Suprapubic skin (tissue), 4 donors: ENCODE measurements around the gene CAPN5. TPM values are rescaled to one million over a fixed set of nuclear protein-coding genes. Genes with fewer than 3 reads are reported as not detected.

Experiments used
- DNase-seq, 2 donors: peaks; one replicate each; pipeline ENCODE4 v3.0.0-alpha.2; 2019; ENCODE audit warnings: low spot score in 2 of 2
- H3K27ac ChIP-seq: fragments of 200-600 bp; sonication (generic); one replicate; pipeline ENCODE4 v1.5.1; 2019
- H3K27me3 ChIP-seq: fragments of 200-600 bp; sonication (generic); one replicate; pipeline ENCODE4 v1.5.1; 2019
- H3K36me3 ChIP-seq: fragments of 200-600 bp; sonication (generic); one replicate; pipeline ENCODE4 v1.5.1; 2019
- H3K4me1 ChIP-seq: fragments of 200-600 bp; sonication (generic); one replicate; pipeline ENCODE4 v1.5.1; 2019
- H3K4me3 ChIP-seq: fragments of 200-600 bp; sonication (generic); one replicate; pipeline ENCODE4 v1.5.1; 2019; ENCODE audit warnings: mild to moderate bottlenecking
- H3K9me3 ChIP-seq: fragments of 200-600 bp; sonication (generic); one replicate; pipeline ENCODE4 v1.5.1; 2019
- CTCF ChIP-seq, 2 donors: fragments of 200-600 bp in 1 of 2; fragments of 450-650 bp in 1 of 2; sonication (generic) in 1 of 2; IDR thresholded peaks; one replicate each; pipeline ENCODE4 v1.5.1; 2016 to 2019; ENCODE audit warnings: antibody characterized with exemption in 2 of 2, mild to moderate bottlenecking in 1 of 2, moderate library complexity in 1 of 2
- EP300 ChIP-seq: sonication (generic); formaldehyde crosslinking; IDR thresholded peaks from one replicate; pipeline ENCODE4 v1.6.1; 2017; ENCODE audit warnings: antibody characterized with exemption
- POLR2A ChIP-seq, 2 donors: fragments of 450-650 bp; IDR thresholded peaks; one replicate each; pipeline ENCODE4 v1.6.1; 2017; ENCODE audit warnings: antibody characterized with exemption in 2 of 2, mild to moderate bottlenecking in 2 of 2, moderate library complexity in 2 of 2
- POLR2AphosphoS5 ChIP-seq, 3 donors: sonication (generic); formaldehyde crosslinking; IDR thresholded peaks; one replicate each; pipeline ENCODE4 v1.6.1; 2017; ENCODE audit warnings: antibody characterized with exemption in 3 of 3
- WGBS: methylation state at CpG from one replicate; pipeline ENCODE4 v1.1.5; 2018; 5-methylcytosine and 5-hydroxymethylcytosine counted together
- total RNA-seq, 4 donors: library from RNA; depleted of rRNA; stranded (reverse); fragments of >200 nt; gene quantifications; one replicate each; pipeline ENCODE4 v1.1.0, GENCODE V29; 2016

The CAPN5 gene
- total RNA-seq, 4 donors from 2014 or later = 0.87 to 2.0 (median 1.1) TPM

GRCh38 chr11:77102246-77103210, 35.8 kb downstream of the CAPN5 start, which contains the start of gene OMP:
TSS of gene OMP (plus strand) at chr11:77102840. CDS start at chr11:77102840, 0 bp downstream.
- peaks cover 7% of the 10 kb centered on the region for H3K4me1 ChIP-seq
- H3K36me3 ChIP-seq = no peaks in the 10 kb centered on the region
- no peak within 1 kb of the TSS for H3K4me3 ChIP-seq
- no peak for TF ChIP-seq EP300
- TF ChIP-seq CTCF (IDR thresholded peaks at IDR 0.05) = no peak
- TF ChIP-seq POLR2AphosphoS5 (IDR thresholded peaks at IDR 0.05) = no peak
- TF ChIP-seq POLR2A (IDR thresholded peaks at IDR 0.05) = no peak
- 87% methylated on average over 22 of the region's 37 CpGs for WGBS
- no peak within 1 kb of the TSS for H3K27ac ChIP-seq
- no peak for DNase-seq
- no peaks in the 10 kb centered on the region for H3K9me3 ChIP-seq
- no peaks in the 10 kb centered on the region for H3K27me3 ChIP-seq

GRCh38 chr11:77103319-77103718, 36.5 kb downstream of the CAPN5 start:
- Histone ChIP-seq H3K36me3 (no peaks in the 10 kb centered on the region), H3K9me3 (no peaks in the 10 kb centered on the region), H3K4me1 (peaks cover 7% of the 10 kb centered on the region), H3K4me3 (no peak overlapping the region), H3K27ac (no peak overlapping the region), H3K27me3 (no peaks in the 10 kb centered on the region)
- no peak for DNase-seq
- TF ChIP-seq CTCF (IDR thresholded peaks at IDR 0.05) (no peak), POLR2A (IDR thresholded peaks at IDR 0.05) (no peak), EP300 (no peak), POLR2AphosphoS5 (IDR thresholded peaks at IDR 0.05) (no peak)
- 36% methylated on average over 1 of the region's 2 CpGs for WGBS

- no peaks in the 10 kb centered on the region for H3K36me3 ChIP-seq
- no peak overlapping the region for H3K4me3 ChIP-seq
- 89% methylated on average over 3 of the region's 8 CpGs for WGBS
- no peaks in the 10 kb centered on the region for H3K9me3 ChIP-seq
- peaks cover 7% of the 10 kb centered on the region for H3K4me1 ChIP-seq
- TF ChIP-seq POLR2AphosphoS5 (IDR thresholded peaks at IDR 0.05) (no peak), CTCF (IDR thresholded peaks at IDR 0.05) (no peak)
- H3K27ac ChIP-seq = no peak overlapping the region
- no peaks in the 10 kb centered on the region for H3K27me3 ChIP-seq
- DNase-seq = no peak
Measured at GRCh38 chr11:77104727-77105126, 38.0 kb downstream of the CAPN5 start.

GRCh38 chr11:77106321-77106720, 39.5 kb downstream of the CAPN5 start:
- DNase-seq = no peak
- Histone ChIP-seq H3K27ac (no peak overlapping the region), H3K4me1 (peaks cover 7% of the 10 kb centered on the region), H3K27me3 (no peaks in the 10 kb centered on the region), H3K36me3 (no peaks in the 10 kb centered on the region), H3K4me3 (no peak overlapping the region), H3K9me3 (no peaks in the 10 kb centered on the region)
- WGBS = 77% methylated on average over 5 of the region's 7 CpGs
- TF ChIP-seq POLR2A (IDR thresholded peaks at IDR 0.05) = no peak
- TF ChIP-seq EP300 = no peak
- no peak for TF ChIP-seq POLR2AphosphoS5 (IDR thresholded peaks at IDR 0.05)
- no peak for TF ChIP-seq CTCF (IDR thresholded peaks at IDR 0.05)

GRCh38 chr11:77106759-77107158, 40.0 kb downstream of the CAPN5 start:
- Histone ChIP-seq H3K4me1 (peaks cover 7% of the 10 kb centered on the region), H3K27ac (no peak overlapping the region), H3K27me3 (no peaks in the 10 kb centered on the region), H3K36me3 (no peaks in the 10 kb centered on the region), H3K4me3 (no peak overlapping the region), H3K9me3 (no peaks in the 10 kb centered on the region)
- DNase-seq = no peak
- no CpG with 5 or more reads among the region's 13 CpGs for WGBS
- no peak for TF ChIP-seq CTCF (IDR thresholded peaks at IDR 0.05)
- no peak for TF ChIP-seq EP300
- no peak for TF ChIP-seq POLR2AphosphoS5 (IDR thresholded peaks at IDR 0.05)
- TF ChIP-seq POLR2A (IDR thresholded peaks at IDR 0.05) = no peak
